GM19463 (cell line): ENCODE results near the gene NRAP.

Source experiments
- ATAC-seq: cut with Tn5 transposase; IDR thresholded peaks from one replicate; pipeline ENCODE4 v1.9.1; 2021; ENCODE audit warnings: mild to moderate bottlenecking, moderate library complexity; ENCODE audit not compliant: unreplicated experiment

The NRAP gene

GRCh38 chr10:113613427-113613826 lies 50.4 kb downstream of the NRAP start:
- no peak for ATAC-seq

GRCh38 chr10:113612154-113612553 lies 51.7 kb downstream of the NRAP start:
- no peak for ATAC-seq

GRCh38 chr10:113610631-113611601 lies 52.9 kb downstream of the NRAP start:
- ATAC-seq = no peak

DNA sequence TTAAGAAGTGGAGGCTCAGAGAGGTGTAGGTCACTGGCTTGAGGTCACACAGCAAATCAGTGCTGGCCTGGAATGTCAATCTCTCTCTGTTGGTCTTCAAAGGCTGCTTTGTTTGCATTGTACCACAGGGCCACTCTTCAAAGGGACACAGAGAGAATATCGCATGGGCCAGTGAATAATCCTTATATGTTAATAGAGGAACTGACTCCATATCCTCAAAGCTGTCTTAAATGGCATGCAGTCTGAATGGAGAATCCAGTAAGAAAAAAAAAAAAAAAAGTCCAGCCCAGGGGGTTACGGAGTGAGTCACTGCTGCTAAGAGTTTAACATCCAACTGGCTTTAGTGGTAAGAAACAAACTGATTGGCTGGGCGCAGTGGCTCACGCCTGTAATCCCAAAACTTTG lies 54.1 kb downstream of the NRAP start:
- ATAC-seq = no peak

DNA sequence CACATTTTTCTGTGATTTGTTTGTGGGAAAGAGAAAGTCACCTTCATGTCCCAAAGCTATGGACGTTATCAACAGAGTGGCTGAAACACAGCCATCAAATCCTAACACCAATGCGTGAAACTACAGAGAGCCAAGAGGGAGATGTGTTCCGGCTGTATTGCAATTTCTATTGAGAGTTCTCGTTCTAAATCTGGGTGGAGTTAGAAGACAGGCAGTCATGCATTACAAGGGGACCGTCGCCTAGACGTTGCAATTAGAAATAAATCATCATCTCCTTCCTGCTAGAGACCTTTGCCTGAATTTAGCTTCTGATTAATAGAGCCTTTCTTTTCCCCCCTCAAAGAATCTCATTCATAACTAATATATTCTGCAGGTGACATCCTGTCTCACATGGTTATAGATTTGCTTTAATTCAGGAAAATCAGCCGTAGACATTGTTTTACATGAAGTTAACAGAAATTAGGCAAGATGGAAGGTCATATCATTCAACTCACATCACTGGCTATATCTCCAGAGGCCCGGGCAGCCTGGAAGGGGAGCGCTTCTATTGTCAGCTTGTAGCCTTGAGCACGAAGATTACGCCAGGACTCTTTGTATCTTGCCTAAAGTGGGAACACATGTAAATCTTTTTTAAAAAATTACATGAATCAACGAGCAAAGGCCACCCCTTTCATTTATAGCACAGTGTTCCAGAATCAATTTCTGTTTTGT lies 58.4 kb downstream of the NRAP start:
- no peak for ATAC-seq

GRCh38 chr10:113604572-113604971 lies 59.3 kb downstream of the NRAP start:
- no peak for ATAC-seq

- no peak for ATAC-seq
These were observed 60.6 kb downstream of the NRAP start for GRCh38 chr10:113603057-113603777.

DNA sequence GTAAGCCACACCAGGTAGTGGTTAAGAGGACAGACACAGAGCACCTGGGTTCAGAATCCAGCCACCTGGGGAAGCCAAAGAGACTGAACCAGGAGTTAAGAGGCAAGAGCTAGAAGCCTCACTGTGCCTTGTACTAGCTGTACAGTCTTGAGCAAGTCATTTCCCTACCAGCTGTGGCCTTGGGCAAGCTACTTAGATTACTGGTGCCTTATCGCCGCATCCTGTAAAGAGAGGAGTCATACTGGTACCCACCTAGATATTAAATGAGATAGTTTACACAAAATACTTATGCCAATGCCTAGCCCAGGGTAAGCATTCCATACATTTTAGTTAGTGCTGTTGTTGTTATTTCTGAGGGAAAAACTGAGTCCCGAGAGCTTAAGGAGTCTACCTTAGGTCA lies 63.3 kb downstream of the NRAP start:
- no peak for ATAC-seq

DNA sequence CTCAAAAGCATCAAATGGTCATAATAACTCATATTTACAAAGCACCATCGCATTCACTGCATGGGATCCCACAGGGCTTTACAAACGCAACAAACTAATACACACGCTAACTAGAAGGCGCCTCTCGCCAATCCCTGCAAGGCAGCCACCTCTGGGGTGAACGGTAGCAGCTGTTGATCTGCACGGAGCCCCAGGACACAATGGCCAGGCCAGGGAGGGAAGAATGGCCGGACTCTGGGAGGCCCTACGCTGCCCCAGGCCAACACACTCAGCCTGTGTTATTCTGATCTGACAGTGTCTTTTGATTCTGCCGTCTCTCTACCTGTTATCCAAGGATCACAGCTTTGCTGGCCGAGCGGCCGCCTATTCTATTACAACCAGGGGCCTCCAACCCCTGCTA lies 69.2 kb downstream of the NRAP start:
- no peak for ATAC-seq

GRCh38 chr10:113592380-113592779 lies 71.5 kb downstream of the NRAP start:
- ATAC-seq = no peak

- no peak for ATAC-seq
These were observed 73.3 kb downstream of the NRAP start for GRCh38 chr10:113590581-113590980.

DNA sequence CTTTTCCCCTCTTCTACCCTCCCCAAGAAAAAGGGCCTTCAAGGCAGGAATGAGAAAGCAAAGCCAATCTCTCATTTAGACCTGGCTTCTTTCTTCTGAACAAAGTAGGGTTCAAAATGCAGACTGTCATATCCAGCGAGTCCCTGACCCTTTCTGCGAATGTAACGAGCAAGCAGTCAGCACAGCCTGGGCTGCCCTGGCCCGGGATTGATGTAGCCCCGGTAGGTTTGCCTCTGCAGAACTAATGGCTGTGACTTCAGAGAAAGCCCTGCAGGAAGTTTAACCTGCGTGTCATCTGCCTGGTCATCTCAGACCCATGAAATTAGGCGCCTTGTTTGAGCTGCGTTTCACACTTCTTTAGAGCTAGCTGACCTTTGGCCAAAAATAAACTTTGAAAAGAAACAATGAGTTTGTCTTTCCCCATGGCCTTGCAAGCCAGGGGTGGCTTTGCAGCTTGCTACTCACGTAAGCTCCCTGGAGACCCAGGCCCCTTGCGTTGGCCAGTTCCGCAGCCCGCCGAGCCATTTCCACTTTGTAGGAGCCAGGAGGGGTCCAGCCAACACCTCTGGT lies 74.6 kb downstream of the NRAP start:
- no peak for ATAC-seq

DNA sequence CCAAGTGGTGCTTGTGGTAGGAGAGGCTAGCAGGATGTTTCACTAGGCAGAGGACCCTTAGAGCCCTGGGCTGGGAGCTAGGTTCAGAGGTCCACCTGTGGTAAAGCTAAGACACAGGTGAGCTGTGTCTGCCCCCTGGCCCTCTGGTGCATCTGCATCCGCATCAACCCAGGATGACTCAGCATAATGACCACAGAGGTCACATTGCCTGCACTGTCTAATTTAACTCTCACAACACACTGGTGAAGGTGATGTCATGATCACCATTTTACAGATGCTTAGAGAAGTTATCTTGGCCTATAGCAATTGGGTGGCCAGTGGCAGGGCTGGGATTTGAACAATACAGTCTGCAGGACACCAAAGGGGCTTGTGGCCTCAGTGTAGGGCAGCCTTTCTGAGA lies 77.9 kb downstream of the NRAP start:
- no peak for ATAC-seq

DNA sequence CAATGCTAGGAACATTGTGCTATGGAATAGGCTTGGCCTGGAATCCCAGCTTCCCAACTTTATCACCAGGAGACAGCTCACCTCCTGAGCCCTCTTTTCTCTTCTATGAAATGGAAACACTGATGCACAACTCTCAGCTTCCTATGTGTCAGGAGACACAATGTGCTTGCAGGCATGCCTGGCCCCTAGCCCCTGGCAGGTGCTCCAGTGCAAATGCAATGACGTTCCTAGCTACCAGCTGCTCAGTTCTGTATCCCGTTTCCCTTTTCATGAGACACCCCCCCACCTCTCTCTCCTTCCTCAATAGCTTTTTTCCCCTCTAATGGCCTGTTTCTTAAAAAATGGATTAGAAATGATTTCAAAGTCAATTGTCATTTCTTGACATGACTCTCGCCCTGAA lies 80.3 kb downstream of the NRAP start:
- ATAC-seq = no peak

DNA sequence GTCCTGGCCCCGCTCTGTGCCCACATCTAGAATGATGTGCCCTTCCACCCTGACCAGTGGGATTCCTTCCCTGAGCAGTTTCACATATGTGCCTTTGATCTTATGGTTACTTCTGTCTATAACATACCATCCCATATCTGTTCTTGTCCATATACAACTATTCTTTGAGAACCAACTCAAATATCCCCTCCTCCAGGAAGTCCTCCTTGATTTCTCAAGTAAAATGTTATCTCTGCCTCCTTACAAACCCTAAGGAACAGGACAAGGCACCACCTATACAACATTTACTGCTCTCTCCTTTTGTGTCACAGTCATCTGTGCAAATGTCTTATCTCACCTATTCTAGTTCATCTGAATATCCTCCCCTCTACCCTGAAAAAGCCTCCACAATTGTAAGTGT lies 82.7 kb downstream of the NRAP start:
- ATAC-seq = no peak

DNA sequence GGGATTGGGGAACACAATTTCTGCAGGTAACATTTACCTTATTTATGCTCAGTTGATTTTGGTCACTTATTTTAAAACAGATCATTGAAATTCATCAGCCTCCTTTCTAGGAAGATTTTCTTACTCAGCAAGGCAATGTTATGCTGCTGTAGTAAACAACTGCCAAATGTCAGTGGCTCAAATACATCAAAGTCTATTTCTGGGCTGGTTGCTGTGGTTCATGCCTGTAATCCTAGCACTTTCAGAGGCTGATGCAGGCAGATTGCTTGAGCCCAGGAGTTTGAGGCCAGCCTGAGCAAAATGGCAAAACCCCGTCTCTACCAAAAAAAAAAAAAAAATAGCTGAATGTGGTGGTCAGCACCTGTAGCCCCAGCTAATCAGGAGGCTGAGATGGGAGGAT lies 85.1 kb downstream of the NRAP start:
- no peak for ATAC-seq

GRCh38 chr10:113576852-113577251 lies 87.0 kb downstream of the NRAP start:
- no peak for ATAC-seq

- ATAC-seq = no peak
These were observed 90.5 kb downstream of the NRAP start for GRCh38 chr10:113573368-113573767.

DNA sequence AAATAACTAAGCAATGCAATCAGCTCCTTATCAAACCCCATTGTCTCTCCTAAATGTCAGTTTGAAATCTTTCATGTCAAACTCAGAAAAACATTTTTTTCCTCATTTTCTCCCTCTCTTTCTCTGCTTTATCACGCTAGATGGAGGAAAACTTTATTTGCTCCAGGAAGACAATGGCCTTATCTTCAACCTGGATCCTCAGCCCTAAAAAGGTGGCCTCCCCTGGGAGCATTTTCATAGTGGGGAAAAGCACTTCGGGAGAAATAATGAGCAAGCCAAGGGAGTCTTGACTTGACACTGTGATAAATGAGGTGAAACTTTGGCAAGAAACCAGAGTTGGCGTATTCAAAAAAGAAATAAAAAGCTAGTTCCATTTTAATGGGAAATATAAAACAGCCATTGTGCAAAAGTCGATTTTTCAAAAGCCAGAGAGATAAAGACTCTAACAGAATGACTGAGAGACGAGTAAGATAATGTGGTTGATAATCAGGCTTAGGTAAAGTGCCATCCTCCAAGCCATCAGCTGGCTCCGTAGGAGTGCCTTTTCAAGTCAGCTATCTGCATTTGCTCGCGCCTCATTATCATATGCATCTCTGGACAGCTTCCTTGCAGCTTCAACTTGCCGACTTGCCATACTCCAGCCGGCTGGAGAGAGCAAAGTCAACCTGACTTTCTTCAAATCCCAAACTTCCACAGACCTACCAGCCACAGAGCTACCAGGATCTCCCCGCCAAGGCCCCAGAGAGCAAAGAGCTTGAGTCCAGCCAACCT lies 91.1 kb downstream of the NRAP start:
- ATAC-seq = no peak

GRCh38 chr10:113569576-113569975 lies 94.3 kb downstream of the NRAP start:
- ATAC-seq = no peak
